GM12874 (cell line): ENCODE measurements around the gene UCKL1.

Source experiments
- CTCF ChIP-seq: IDR thresholded peaks from 2 replicates; pipeline ENCODE4 v1.5.1; 2011; ENCODE audit warnings: low read depth, mild to moderate bottlenecking, control low read depth, low read length, moderate library complexity; ENCODE audit not compliant: insufficient read depth

Gene UCKL1

DNA sequence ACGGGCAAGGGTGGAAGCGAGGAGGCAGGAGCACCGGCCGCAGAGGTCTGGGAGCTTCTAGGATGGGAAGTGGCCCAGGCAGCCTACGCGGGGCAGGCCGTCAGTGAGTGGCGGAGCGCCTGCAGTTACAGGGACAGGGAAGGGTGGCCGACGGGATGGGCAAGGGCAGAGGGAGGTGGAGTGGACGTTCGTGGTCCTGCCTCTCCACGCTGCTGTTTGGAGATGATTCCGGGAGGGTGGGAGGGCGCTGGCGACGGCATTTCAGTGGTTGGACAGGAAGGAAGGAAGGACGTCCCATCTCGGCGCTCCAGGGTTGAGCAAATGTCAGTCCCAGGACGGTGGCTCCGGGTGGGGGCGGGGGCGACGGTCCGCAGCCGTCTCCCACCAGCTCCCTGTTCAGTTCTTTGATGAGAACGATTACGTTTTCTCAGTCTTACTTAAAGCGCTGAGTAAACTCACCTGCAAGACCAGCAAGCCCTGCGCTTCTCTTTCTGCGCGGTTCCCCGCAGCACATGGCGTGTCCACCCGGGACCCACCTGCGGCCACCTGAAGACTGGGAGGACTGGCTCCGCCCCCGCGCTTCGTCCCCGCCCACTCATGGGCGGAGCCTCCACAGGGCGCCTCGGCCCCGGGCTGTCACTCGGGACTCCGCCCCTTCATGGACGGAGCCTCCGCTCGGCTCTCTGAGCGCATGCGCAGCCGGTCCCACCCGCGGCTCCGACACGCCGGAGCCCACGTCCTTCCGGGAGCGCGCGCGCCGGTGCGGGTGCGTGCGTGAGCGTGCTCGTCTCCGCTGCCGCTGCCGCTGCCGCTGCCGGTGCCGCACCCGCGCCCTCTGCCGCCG, 61.6 kb downstream of the UCKL1 start, which contains the start of gene DNAJC5:
DNAJC5 (plus strand) TSS at position 769 of the 844 bp plus-strand sequence. CDS start 33,220 bp downstream, outside the sequence.
- no peak for TF ChIP-seq CTCF

- no peak for TF ChIP-seq CTCF
These were observed 62.2 kb downstream of the UCKL1 start for GRCh38 chr20:63893999-63894357.

- no peak for TF ChIP-seq CTCF
These were observed 63.8 kb downstream of the UCKL1 start for GRCh38 chr20:63892402-63892801.

- TF ChIP-seq CTCF = no peak
These were observed 64.9 kb downstream of the UCKL1 start for GRCh38 chr20:63891061-63892002.

DNA sequence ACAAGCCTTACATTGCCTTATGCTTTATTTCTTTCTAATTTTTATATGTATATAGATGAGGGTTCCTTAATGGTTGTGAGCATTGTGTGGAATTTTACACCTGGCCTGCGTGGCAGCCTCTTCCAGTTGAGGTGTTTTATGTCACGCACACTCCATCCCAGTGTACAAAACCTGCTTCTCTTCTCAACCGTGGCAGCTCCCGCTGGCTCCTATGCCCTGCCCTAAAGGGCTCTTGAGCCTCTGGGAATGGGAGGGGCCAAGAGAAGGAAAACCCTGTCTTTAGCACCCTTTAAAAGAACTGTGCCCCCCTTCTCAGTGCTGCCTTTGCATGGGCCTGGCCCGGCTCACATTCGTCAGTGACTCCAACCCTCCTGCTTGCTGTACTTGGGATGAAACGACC, 65.6 kb downstream of the UCKL1 start:
- TF ChIP-seq CTCF = no peak

DNA sequence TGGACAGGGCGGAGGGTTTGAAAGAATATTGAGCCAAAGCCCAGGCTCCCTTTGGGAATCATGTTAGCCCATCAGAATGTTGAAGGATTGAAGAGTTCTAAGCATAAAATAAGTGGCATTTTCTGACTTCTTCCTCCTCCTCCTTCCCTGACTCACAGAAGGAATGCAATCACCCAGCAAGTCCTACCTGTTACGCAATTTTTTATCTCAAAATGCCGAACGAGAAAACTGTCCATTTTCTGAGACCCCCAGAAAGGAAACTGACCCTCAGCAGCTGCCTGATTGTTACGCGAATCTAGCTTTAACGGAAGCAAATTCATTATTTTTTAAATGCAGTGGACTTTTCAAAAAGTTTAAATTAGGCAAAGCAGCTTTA, 66.0 kb downstream of the UCKL1 start:
- no peak for TF ChIP-seq CTCF
